GM10847 (cell line): ENCODE measurements around the gene MUC6.

ENCODE experiments used
- POLR2A ChIP-seq: IDR thresholded peaks from 2 replicates; pipeline ENCODE4 v1.6.1; 2011; ENCODE audit not compliant: insufficient read length; ENCODE audit errors: extremely low read depth

The MUC6 gene

DNA sequence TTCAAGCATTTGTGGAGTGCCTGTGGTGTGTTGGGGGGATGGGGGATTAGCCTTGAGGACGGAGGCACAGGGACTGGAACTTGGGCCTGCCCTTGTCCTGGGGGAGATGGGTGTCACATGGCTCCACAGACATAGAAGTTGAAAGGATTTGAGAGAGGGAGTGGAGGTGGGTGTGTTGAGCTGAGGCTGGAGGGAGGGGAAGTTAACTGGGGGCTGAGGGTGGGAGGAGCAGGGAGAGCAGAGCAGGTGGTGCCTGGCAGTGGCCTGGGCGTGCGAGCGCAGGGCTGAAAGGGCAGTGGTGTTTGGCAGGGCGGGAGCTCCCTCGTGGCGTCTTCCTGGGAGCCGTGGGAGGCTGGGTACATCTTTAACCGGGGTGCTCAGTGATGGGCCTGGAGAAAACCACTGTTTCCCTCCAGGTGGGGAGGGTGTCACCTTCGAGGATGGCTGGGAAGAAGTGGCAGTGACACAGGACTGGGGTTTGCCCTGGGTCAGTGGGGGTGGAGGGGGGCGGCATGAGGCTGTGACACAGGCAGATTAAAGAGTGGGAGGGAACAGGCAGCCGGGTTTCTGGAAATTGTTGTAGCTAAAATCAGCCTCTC is 65.3 kb downstream of the MUC6 start:
- TF ChIP-seq POLR2A: no peak

DNA sequence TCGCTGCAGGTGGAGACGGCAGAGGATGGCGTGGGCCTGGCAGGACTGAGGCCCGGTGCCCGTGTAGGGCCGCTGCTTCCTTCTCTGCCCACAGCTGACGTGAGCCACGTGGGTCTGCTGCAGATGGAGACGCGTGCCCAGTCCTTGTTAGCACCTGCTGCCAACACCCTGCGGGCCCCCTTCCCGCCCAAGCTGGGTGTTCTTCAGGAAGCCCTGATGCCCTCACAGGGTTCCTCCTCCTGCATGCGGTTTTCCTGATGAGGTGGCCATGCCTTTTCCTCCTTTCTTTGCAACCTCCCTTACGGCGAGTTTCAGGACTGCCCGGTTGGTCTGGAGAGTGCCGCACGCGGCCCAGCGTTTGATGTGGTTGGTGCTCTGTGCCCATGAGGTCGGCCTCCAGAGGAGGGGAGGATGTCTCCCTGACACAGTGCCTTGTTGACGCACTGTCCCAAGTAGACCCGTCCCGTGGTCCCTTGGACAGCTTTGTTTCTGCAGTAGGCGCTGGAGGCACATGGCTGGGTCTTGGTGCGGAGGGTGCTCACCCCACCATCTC is 66.1 kb downstream of the MUC6 start:
- no peak for TF ChIP-seq POLR2A

- no peak for TF ChIP-seq POLR2A
Measured at GRCh38 chr11:969651-970205, 66.8 kb downstream of the MUC6 start.

GRCh38 chr11:968822-969221 is 67.7 kb downstream of the MUC6 start:
- no peak for TF ChIP-seq POLR2A

GRCh38 chr11:967995-968751 is 68.3 kb downstream of the MUC6 start:
- TF ChIP-seq POLR2A: no peak

DNA sequence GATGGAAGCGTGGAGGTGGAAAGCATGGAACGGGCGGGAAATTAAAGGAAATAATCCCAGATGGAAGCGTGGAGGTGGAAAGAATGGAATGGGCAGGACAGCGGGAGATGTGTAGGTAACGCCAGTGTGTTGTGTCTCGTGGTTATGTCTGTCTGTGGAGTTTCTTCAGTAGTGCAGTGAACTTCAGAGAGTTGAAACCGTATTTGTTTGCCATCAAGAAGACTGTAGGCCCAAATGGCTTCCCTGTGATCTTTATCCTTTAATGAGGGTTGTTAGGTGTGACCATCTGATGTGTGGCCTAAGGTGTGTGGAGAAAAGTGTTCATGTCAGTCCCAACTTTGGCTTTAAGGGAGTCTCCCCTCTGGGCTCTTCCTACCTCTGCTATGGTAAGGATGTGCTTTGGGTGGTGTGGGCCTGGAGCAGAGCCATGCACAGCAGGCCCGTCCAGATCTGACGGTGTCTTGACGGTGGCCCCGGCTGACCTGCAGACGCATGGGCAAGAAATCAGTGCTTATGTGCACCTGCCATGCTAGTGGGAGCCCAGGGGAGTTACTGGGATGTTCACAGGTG is 71.2 kb downstream of the MUC6 start:
- TF ChIP-seq POLR2A: no peak

DNA sequence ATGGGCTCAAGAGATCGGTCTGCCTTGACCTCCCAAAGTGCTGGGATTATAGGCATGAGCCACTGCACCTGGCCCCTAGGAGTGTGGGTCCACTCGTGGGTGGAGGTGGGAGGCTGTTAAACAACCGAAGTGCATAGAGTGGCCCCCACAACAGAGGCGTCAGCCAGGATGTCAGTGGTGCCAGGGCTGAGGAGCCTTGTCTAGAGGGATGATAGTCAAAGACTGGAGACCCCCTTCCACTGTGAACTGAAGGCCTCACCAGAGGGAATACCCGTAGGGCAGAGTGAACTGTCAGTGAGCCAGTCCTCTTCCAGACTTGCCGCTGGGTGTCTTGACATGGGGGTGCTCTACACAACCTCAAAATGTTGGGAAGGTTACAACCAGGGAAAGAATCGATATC is 72.7 kb downstream of the MUC6 start:
- no peak for TF ChIP-seq POLR2A
